ENCODE data around the gene PITPNM3. TPM values are rescaled to one million over a fixed set of nuclear protein-coding genes. Genes with fewer than 3 reads are reported as not detected.
A peak's percentile ranks its signal among the peaks of the same experiment; 100 is the strongest.

The PITPNM3 gene
- total and polyA plus RNA-seq, 2 of the 8 experiments (the other 6 are each of a cell fraction or from before 2014, with no cell fraction given), result 1.7 to 3.1 TPM

- Histone ChIP-seq H3K4me1 (replicated peaks in 1 of 4; ENCODE audit: control insufficient read depth in 3 of 4, insufficient read depth in 4 of 4, low read length in 3 of 4) (peaks cover 0 to 1% (median 0%) of the 10 kb centered on the region in 4 experiments; a peak in 1 of 7 replicates), H3K9ac (replicated peaks in 1 of 4; ENCODE audit: extremely low read depth in 1 of 4, low read depth in 3 of 4, low read length in 3 of 4) (no peak overlapping the region), H2AK5ac (ENCODE audit: low read depth, low read length) (no peak overlapping the region), H3K79me1 (ENCODE audit: low read depth, low read length) (no peaks in the 10 kb centered on the region), H4K20me1 (replicated peaks in 1 of 2; ENCODE audit: control insufficient read depth in 1 of 2, insufficient read depth in 2 of 2, low read length in 2 of 2) (no peaks in the 10 kb centered on the region), H3K4me2 (ENCODE audit: insufficient read depth in 1 of 2, low read depth in 2 of 2, low read length in 2 of 2) (no peak overlapping the region), H2BK20ac (ENCODE audit: low read length) (no peak overlapping the region), H3K4ac (replicated peaks; ENCODE audit: insufficient read length, low read depth, low read length) (no peak overlapping the region), H2BK12ac (ENCODE audit: low read depth, low read length) (0 out of 2 replicates have a peak overlapping the region, but pooled peaks have one; percentile 20), H4K91ac (replicated peaks; ENCODE audit: insufficient read length, low read length) (no peak overlapping the region), H3K56ac (replicated peaks; ENCODE audit: insufficient read length, low read depth, low read length) (no peak overlapping the region), H2BK120ac (replicated peaks; ENCODE audit: low read depth, low read length) (no peak overlapping the region), H4K5ac (ENCODE audit: insufficient read length, low read depth, low read length) (no peak overlapping the region), H2BK5ac (ENCODE audit: low read depth, low read length) (peak overlapping the region; percentile 0; the same call in 1 of the 2 replicates), H3K4me3 (ENCODE audit: extremely low read depth in 1 of 4, insufficient read depth in 2 of 4, low read depth in 3 of 4, low read length in 4 of 4) (no peak overlapping the region), H3K27ac (ENCODE audit: low read depth, low read length) (no peak overlapping the region), H3K18ac (ENCODE audit: extremely low read depth, low read length) (peak overlapping the region; percentile 14; the same call in 1 of the 2 replicates), H3K14ac (ENCODE audit: insufficient read length) (no peak overlapping the region), H3K9me3 (ENCODE audit: insufficient read depth in 2 of 2, low read depth in 1 of 2, low read length in 1 of 2) (no peaks in the 10 kb centered on the region), H3K27me3 (replicated peaks in 1 of 4; ENCODE audit: control insufficient read depth in 3 of 4, extremely low read depth in 1 of 4, insufficient read depth in 3 of 4, low read length in 3 of 4) (no peaks in the 10 kb centered on the region), H3K36me3 (ENCODE audit: control insufficient read depth in 2 of 4, insufficient read depth in 4 of 4, low read length in 3 of 4) (no peaks in the 10 kb centered on the region), H3K23ac (ENCODE audit: insufficient read length) (no peak overlapping the region), H4K8ac (ENCODE audit: extremely low read depth, insufficient read depth, low read length) (0 out of 2 replicates have a peak overlapping the region, but pooled peaks have one; percentile 31), H2BK15ac (ENCODE audit: low read length) (no peak overlapping the region), H3K23me2 (ENCODE audit: low read depth, low read length) (no peaks in the 10 kb centered on the region), H3K79me2 (ENCODE audit: control insufficient read depth in 1 of 2, insufficient read depth in 2 of 2, low read length in 2 of 2) (no peaks in the 10 kb centered on the region), H2AFZ (ENCODE audit: low read length) (no peak overlapping the region)
- 76% methylated on average over 8 of the region's 8 CpGs; no CpG with 5 or more reads in 1 of the 2 experiments for WGBS, 2 experiments (ENCODE audit: extremely low coverage in 1 of 2, insufficient coverage in 1 of 2, insufficient read length in 1 of 2, insufficient replicate concordance in 2 of 2, low coverage in 1 of 2, low lambda C conversion rate in 2 of 2, missing lambda C conversion rate in 1 of 2)
- CTCF ChIA-PET (ENCODE audit: partially characterized antibody), result interaction anchor here (0.9 to 2.7 kb wide), 8 partner anchors 10 to 61 kb away, joined by 3 to 8 read pairs (median 4); no protein-coding TSS in a partner anchor
- DNase-seq (ENCODE audit: low read depth in 1 of 2, low spot score in 2 of 2), result no peak
- FAIRE-seq, result no peak
- POLR2A ChIA-PET (ENCODE audit: partially characterized antibody), result no interaction called here
- TF ChIP-seq SAP30 (IDR thresholded peaks at IDR 0.05; ENCODE audit: insufficient read depth, insufficient replicate concordance, low read length) (no peak), ATF3 (IDR thresholded peaks at IDR 0.05; ENCODE audit: insufficient read depth, low read depth, low read length) (no peak), SUZ12 (IDR thresholded peaks at IDR 0.05; ENCODE audit: low read length) (no peak), SIRT6 (IDR thresholded peaks at IDR 0.05; ENCODE audit: low read length) (no peak), E2F6 (IDR thresholded peaks at IDR 0.05) (no peak), POLR2A (IDR thresholded peaks at IDR 0.05; ENCODE audit: control extremely low read depth in 1 of 2, low read depth in 2 of 2, low read length in 2 of 2) (no peak), CBX8 (IDR thresholded peaks at IDR 0.05; ENCODE audit: borderline replicate concordance, low read depth, low read length) (no peak), MAFK (IDR thresholded peaks at IDR 0.05; ENCODE audit: low read depth, low read length) (no peak), JUND (IDR thresholded peaks at IDR 0.05; ENCODE audit: low read length) (no peak), TAF1 (IDR thresholded peaks at IDR 0.05; ENCODE audit: low read depth, low read length) (no peak), GABPA (IDR thresholded peaks at IDR 0.05; ENCODE audit: borderline replicate concordance, insufficient read depth, low read length) (no peak), TAF7 (optimal IDR thresholded peaks at IDR 0.05; ENCODE audit: borderline replicate concordance, low read depth, low read length) (no peak), SP2 (IDR thresholded peaks at IDR 0.05; ENCODE audit: low read length) (no peak)
These were observed 32.5 kb downstream of the PITPNM3 start for GRCh38 chr17:6523809-6524355.
